ENCODE measurements around the gene APOLD1. TPM values are rescaled to one million over a fixed set of nuclear protein-coding genes. Genes with fewer than 3 reads are reported as not detected.
"Not testable (repeated sequence)": the region's sequence is repeated elsewhere in the genome, so short reads cannot be mapped to it uniquely, and the experiment has no call there.

APOLD1 gene
- total RNA-seq, 1 experiment from 2014 or later: 8.0 TPM

DNA sequence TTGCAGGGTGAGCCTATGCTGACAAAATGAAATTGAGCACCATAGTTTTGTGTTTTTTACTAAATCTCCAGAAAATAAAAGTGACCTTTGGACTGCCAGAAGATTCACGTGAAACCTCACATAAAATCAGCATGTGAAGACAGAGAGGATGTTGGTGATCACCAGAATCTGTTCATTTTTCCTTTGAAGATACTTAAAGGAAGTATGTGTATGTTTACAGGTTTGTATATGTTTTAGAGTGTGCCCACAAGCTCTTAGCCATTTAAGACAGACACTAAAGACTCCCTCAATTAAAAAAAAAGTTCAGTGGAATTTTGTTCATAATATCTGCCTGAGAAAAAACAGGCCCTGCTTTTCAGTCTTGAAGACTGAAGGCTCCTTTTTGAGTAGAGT, 53.5 kb downstream of the APOLD1 start:
- no peak for DNase-seq (ENCODE audit: low read depth)

DNA sequence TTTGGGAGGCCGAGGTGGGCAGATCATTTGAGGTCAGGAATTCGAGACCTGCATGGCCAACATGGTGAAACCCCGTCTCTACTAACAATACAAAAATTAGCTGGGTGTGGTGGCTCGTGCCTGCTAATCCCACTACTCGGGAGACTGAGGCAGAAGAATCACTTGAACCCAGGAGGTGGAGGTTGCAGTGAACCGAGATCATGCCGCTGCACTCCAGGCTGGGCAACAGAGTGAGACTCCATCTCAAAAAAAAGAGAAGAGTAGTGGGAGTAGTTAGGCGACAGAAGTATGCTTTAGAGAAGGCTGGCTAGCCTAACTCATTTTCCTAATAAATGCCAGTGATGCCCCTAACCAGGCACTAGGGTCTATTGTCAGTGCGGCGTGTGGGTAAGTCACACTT, 54.0 kb downstream of the APOLD1 start:
- DNase-seq (ENCODE audit: low read depth): not testable (repeated sequence)

DNA sequence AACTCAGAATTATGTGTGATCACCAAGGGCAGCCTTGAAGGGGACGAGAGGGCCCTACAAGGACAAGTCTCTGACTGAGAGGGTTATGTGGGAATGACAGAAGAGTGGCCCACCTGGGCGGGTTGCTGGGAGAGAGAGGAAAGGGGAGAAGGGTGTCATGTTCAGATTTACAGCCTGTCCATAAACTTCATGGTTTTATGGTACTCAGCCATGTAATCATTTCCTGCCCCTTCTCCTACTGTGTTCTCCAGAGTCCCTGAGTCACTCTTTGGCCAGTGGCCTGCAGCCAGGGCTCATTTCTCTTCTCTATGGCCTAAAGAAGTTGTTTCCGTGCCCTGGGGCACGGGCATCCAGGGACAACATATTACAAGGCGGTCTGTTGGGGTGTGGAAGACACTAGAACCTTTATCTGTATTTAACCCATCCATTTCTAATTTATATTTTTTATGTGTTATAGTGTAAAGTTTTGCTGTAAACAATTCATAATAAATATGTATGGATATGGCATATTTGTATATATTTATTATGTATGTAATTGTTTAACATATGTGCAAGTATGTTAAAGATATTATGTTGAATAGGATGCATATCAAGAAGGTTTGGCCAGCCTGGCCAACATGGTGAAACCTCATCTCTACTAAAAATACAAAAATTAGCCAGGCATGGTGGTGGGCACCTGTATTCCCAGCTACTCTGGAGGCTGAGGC, 54.6 kb downstream of the APOLD1 start:
- DNase-seq (ENCODE audit: low read depth): peak; percentile 83

DNA sequence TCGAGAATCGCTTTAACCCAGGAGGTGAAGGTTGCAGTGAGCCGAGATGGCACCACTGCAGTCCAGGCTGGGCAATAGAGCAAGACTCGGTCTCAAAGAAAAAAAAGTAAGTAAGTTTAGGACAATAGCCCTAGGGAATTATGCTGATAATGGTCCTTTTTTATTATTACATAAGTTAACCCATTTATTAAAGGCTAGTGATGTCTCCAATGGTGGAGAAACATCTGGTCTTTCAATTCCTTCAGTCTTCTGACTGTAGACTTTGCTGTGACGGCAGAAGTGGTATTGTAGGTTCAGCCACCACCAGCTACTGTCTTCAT, 55.1 kb downstream of the APOLD1 start:
- no peak for DNase-seq (ENCODE audit: low read depth)

Other genes starting within 250 kb of the APOLD1 start
- gene DUSP16, start 222.8 kb upstream of the APOLD1 start, total RNA-seq (2014; rRNA removed): 0.58 and 0.80 TPM in 2 replicates
- 27.3 and 33.7 TPM in 2 replicates for gene CREBL2, start 173.8 kb upstream of the APOLD1 start, total RNA-seq (2014; rRNA removed)
- 0.34 and 0.64 TPM in 2 replicates for gene GPR19, start 89.5 kb upstream of the APOLD1 start, total RNA-seq (2014; rRNA removed)
- 21.2 and 27.4 TPM in 2 replicates for gene CDKN1B, start 68.3 kb upstream of the APOLD1 start, total RNA-seq (2014; rRNA removed)
- 69.2 and 69.4 TPM in 2 replicates for gene DDX47, start 27.7 kb downstream of the APOLD1 start, total RNA-seq (2014; rRNA removed)
- 1.7 and 2.6 TPM in 2 replicates for gene GPRC5A, start 105.9 kb downstream of the APOLD1 start, total RNA-seq (2014; rRNA removed)
- not detected in 2 replicates for gene GPRC5D, start 166.5 kb downstream of the APOLD1 start, total RNA-seq (2014; rRNA removed)
- gene HEBP1, start 214.6 kb downstream of the APOLD1 start, total RNA-seq (2014; rRNA removed): 7.7 and 8.0 TPM in 2 replicates